Cardiac muscle cell (in vitro differentiated cells and primary cell): Measurements from ENCODE around the gene BRINP1. TPM values are rescaled to one million over a fixed set of nuclear protein-coding genes. Genes with fewer than 3 reads are reported as not detected.

ENCODE experiments used
- DNase-seq, 2 donors: peaks; one replicate each; pipeline versions ENCODE4 v3.0.0 to v3.0.0-alpha.2; 2010 to 2017; ENCODE audit warnings: low read depth in 1 of 2, low spot score in 1 of 2
- H3K27ac ChIP-seq: fragments of 200-600 bp; sonication (generic); 2 replicates; pipeline ENCODE4 v1.5.1; 2016
- H3K27me3 ChIP-seq: fragments of 200-600 bp; sonication (generic); 2 replicates; pipeline ENCODE4 v1.6.0; 2016; ENCODE audit warnings: control low read depth
- H3K36me3 ChIP-seq: fragments of 200-600 bp; sonication (generic); 2 replicates; pipeline ENCODE4 v1.5.1; 2016; ENCODE audit warnings: control low read depth
- H3K4me1 ChIP-seq: fragments of 200-600 bp; sonication (generic); 2 replicates; pipeline ENCODE4 v1.8.1; 2017; ENCODE audit warnings: low read depth, mild to moderate bottlenecking, mixed run types
- H3K4me3 ChIP-seq: fragments of 200-600 bp; sonication (generic); 2 replicates; pipeline ENCODE4 v1.5.1; 2016; ENCODE audit warnings: mild to moderate bottlenecking
- H3K9me3 ChIP-seq: fragments of 200-600 bp; sonication (generic); 2 replicates; pipeline ENCODE4 v1.5.1; 2017; ENCODE audit warnings: low read depth, mild to moderate bottlenecking, control low read depth
- CTCF ChIP-seq: IDR thresholded peaks from 2 replicates; pipeline ENCODE4 v1.5.1; 2012; ENCODE audit warnings: low read depth, mild to moderate bottlenecking, low read length
- polyA plus RNA-seq: library from polyadenylated mRNA; unstranded; fragments of >200 nt; fragmentation: Nextera tagmentation; extraction: Ambion mirVana; gene quantifications from 2 replicates; pipeline ENCODE4 v1.2.1, GENCODE V29; 2016
- total RNA-seq: library from RNA; depleted of rRNA; stranded (reverse); fragments of >200 nt; gene quantifications from 2 replicates; pipeline ENCODE4 v1.2.3, GENCODE V29; 2016

BRINP1 gene
- total and polyA plus RNA-seq, 2 experiments from 2014 or later = 4.5 to 5.2 TPM

GRCh38 chr9:119400606-119401005, 31.4 kb upstream of the BRINP1 start:
- Histone ChIP-seq H3K27ac (no peak overlapping the region), H3K4me3 (no peak overlapping the region), H3K4me1 (no peaks in the 10 kb centered on the region), H3K36me3 (no peaks in the 10 kb centered on the region), H3K27me3 (no peaks in the 10 kb centered on the region), H3K9me3 (no peaks in the 10 kb centered on the region)
- no peak for DNase-seq
- TF ChIP-seq CTCF = no peak

GRCh38 chr9:119398350-119398749, 29.1 kb upstream of the BRINP1 start:
- H3K4me3 ChIP-seq = no peak overlapping the region
- H3K9me3 ChIP-seq = no peaks in the 10 kb centered on the region
- H3K36me3 ChIP-seq = no peaks in the 10 kb centered on the region
- H3K27ac ChIP-seq = no peak overlapping the region
- H3K4me1 ChIP-seq = no peaks in the 10 kb centered on the region
- no peak for TF ChIP-seq CTCF
- H3K27me3 ChIP-seq = no peaks in the 10 kb centered on the region
- DNase-seq = no peak

- no peak for TF ChIP-seq CTCF
- Histone ChIP-seq H3K9me3 (no peaks in the 10 kb centered on the region), H3K4me3 (no peak overlapping the region), H3K36me3 (no peaks in the 10 kb centered on the region), H3K27ac (no peak overlapping the region), H3K4me1 (peaks cover 7% of the 10 kb centered on the region), H3K27me3 (no peaks in the 10 kb centered on the region)
- DNase-seq = no peak
These were observed 22.6 kb upstream of the BRINP1 start for GRCh38 chr9:119391878-119392277.

- H3K9me3 ChIP-seq = no peaks in the 10 kb centered on the region
- no peak overlapping the region for H3K4me3 ChIP-seq
- no peaks in the 10 kb centered on the region for H3K4me1 ChIP-seq
- H3K27ac ChIP-seq = no peak overlapping the region
- peak in 1 of 2 donors; percentile 72 for DNase-seq
- no peaks in the 10 kb centered on the region for H3K27me3 ChIP-seq
- H3K36me3 ChIP-seq = no peaks in the 10 kb centered on the region
- no peak for TF ChIP-seq CTCF
These were observed 6.7 kb upstream of the BRINP1 start for GRCh38 chr9:119375892-119376291.

GRCh38 chr9:119372951-119373350, 3.7 kb upstream of the BRINP1 start:
- H3K9me3 ChIP-seq = no peaks in the 10 kb centered on the region
- no peak overlapping the region for H3K4me3 ChIP-seq
- H3K4me1 ChIP-seq = no peaks in the 10 kb centered on the region
- H3K36me3 ChIP-seq = no peaks in the 10 kb centered on the region
- DNase-seq = no peak
- peaks cover 10% of the 10 kb centered on the region for H3K27me3 ChIP-seq
- no peak for TF ChIP-seq CTCF
- H3K27ac ChIP-seq = no peak overlapping the region

GRCh38 chr9:119370816-119371215, 1.6 kb upstream of the BRINP1 start:
- peaks cover 14% of the 10 kb centered on the region for H3K27me3 ChIP-seq
- DNase-seq = peak; percentile 38 to 88
- H3K4me3 ChIP-seq = no peak overlapping the region

More at GRCh38 chr9:119370816-119371215, 1.6 kb upstream of the BRINP1 start:
- Histone ChIP-seq H3K27ac (no peak overlapping the region), H3K4me1 (no peaks in the 10 kb centered on the region), H3K36me3 (no peaks in the 10 kb centered on the region), H3K9me3 (no peaks in the 10 kb centered on the region)
- no peak for TF ChIP-seq CTCF
